HepG2 (cell line): ENCODE results near the gene CORO1C. TPM values are rescaled to one million over a fixed set of nuclear protein-coding genes. Genes with fewer than 3 reads are reported as not detected.

Experiments
- ATAC-seq: fragments of 200-7000 bp; cut with Tn5 transposase; 3 replicates; pipeline ENCODE4 v1.9.1; 2020; ENCODE audit warnings: mild to moderate bottlenecking, moderate library complexity
- BruUV-seq: library from RNA; stranded (reverse); fragments of 400-500 nt; replicated peaks from 2 replicates; lab custom pipeline; 2021; lab: Mats Ljungman, UMichigan
- CTCF ChIA-PET: fragments of 300-600 bp; formaldehyde crosslinking; extraction: SDS; loops from one replicate; lab custom pipeline; 2021; ENCODE audit warnings: low total read pairs, inconsistent platforms, low intra/inter-chr PET ratio; lab: Yijun Ruan, JAX
- POLR2A ChIA-PET: fragments of 350-600 bp; sonication (Branson Sonifier 250); formaldehyde crosslinking; loops from one replicate; lab custom pipeline; 2020; ENCODE audit warnings: antibody characterized with exemption, inconsistent platforms; lab: Yijun Ruan, JAX
- DNase-seq: peaks from one replicate; pipeline ENCODE4 v3.0.0-alpha.2; 2015; ENCODE audit warnings: low spot score
- FAIRE-seq: peaks from 3 replicates; lab custom pipeline; 2011; peaks lifted over from hg19 to GRCh38; lab: Jason Lieb, UNC
- H2AFZ ChIP-seq: one replicate; pipeline ENCODE4 v1.6.1; 2011; ENCODE audit warnings: low read length, inconsistent platforms
- H3K27ac ChIP-seq: fragments of 300-600 bp; 3 replicates; pipeline ENCODE4 v1.8.0; 2011; ENCODE audit warnings: mixed run types, mild to moderate bottlenecking, mixed read lengths, low read length, inconsistent platforms; ENCODE audit not compliant: insufficient read depth; ENCODE audit errors: extremely low read length
- H3K27me3 ChIP-seq, 2 experiments: fragments of 200-600 bp in 1 of 2; 2 replicates in 1 of 2; 3 replicates in 1 of 2; pipeline versions ENCODE4 v1.6.0 to v1.8.0; 2011; ENCODE audit warnings: low read length in 2 of 2, mild to moderate bottlenecking in 2 of 2, moderate library complexity in 2 of 2, inconsistent platforms in 1 of 2; ENCODE audit not compliant: insufficient read depth in 2 of 2, control insufficient read depth in 1 of 2
- H3K36me3 ChIP-seq, 2 experiments: fragments of 200-600 bp in 1 of 2; replicated peaks in 1 of 2; 2 replicates in 1 of 2; 3 replicates in 1 of 2; pipeline versions ENCODE4 v1.5.1 to v1.8.0; 2011; ENCODE audit warnings: low read length in 2 of 2, inconsistent platforms in 1 of 2; ENCODE audit not compliant: insufficient read depth in 2 of 2, control insufficient read depth in 1 of 2
- H3K4me1 ChIP-seq: 2 replicates; pipeline ENCODE4 v1.5.1; 2012; ENCODE audit warnings: low read length, inconsistent platforms; ENCODE audit not compliant: insufficient read depth
- H3K4me2 ChIP-seq: 2 replicates; pipeline ENCODE4 v1.6.0; 2011; ENCODE audit warnings: low read depth, low read length, inconsistent platforms
- H3K4me3 ChIP-seq, 3 experiments: fragments of 200-600 bp in 1 of 3; sonication (generic), shearing (Covaris generic) in 1 of 3; replicated peaks in 1 of 3; 2 replicates each; pipeline ENCODE4 v1.5.1; 2011 to 2016; ENCODE audit warnings: low read length in 3 of 3, inconsistent platforms in 2 of 3, low read depth in 2 of 3, mild to moderate bottlenecking in 2 of 3, control low read depth in 1 of 3, mixed read lengths in 1 of 3; ENCODE audit not compliant: insufficient read depth in 1 of 3
- H3K79me2 ChIP-seq: one replicate; pipeline ENCODE4 v1.6.1; 2011; ENCODE audit warnings: low read length, inconsistent platforms; ENCODE audit not compliant: insufficient read depth
- H3K9ac ChIP-seq: 2 replicates; pipeline ENCODE4 v1.6.0; 2011; ENCODE audit warnings: mild to moderate bottlenecking, low read depth, low read length, inconsistent platforms; ENCODE audit not compliant: insufficient read depth
- H3K9me3 ChIP-seq: 2 replicates; pipeline ENCODE4 v1.5.1; 2012; ENCODE audit warnings: mild to moderate bottlenecking, low read length
- H4K20me1 ChIP-seq: 2 replicates; pipeline ENCODE4 v1.6.0; 2011; ENCODE audit warnings: inconsistent platforms, mild to moderate bottlenecking, low read length, moderate library complexity; ENCODE audit not compliant: insufficient read depth
- HNF4A ChIP-seq: sonication (generic); formaldehyde crosslinking; IDR thresholded peaks from 2 replicates; pipeline ENCODE4 v1.4.0; 2020; ENCODE audit warnings: missing genetic modification reagents
- HNF4G ChIP-seq, 2 experiments: sonication (generic) in 1 of 2; formaldehyde crosslinking in 1 of 2; IDR thresholded peaks; 2 replicates each; pipeline versions ENCODE4 v1.4.0 to v1.6.1; 2011 to 2020; ENCODE audit warnings: borderline replicate concordance in 2 of 2, low read depth in 2 of 2, mild to moderate bottlenecking in 2 of 2, low read length in 1 of 2, missing genetic modification reagents in 1 of 2, moderate library complexity in 1 of 2
- MIXL1 ChIP-seq: IDR thresholded peaks from 2 replicates; pipeline ENCODE4 v1.6.1; 2016
- REST ChIP-seq, 2 experiments: IDR thresholded peaks; 2 replicates each; pipeline ENCODE4 v1.6.1; 2011 to 2012; ENCODE audit warnings: low read length in 2 of 2, borderline replicate concordance in 1 of 2, low read depth in 1 of 2, mild to moderate bottlenecking in 1 of 2, moderate library complexity in 1 of 2
- ZNF710 ChIP-seq: sonication (generic); formaldehyde crosslinking; IDR thresholded peaks from 2 replicates; pipeline ENCODE4 v1.5.0; 2020; ENCODE audit warnings: mild to moderate bottlenecking, missing genetic modification reagents, borderline replicate concordance
- ZNF768 ChIP-seq: sonication (generic); formaldehyde crosslinking; IDR thresholded peaks from 2 replicates; pipeline ENCODE4 v1.4.0; 2020; ENCODE audit warnings: missing genetic modification reagents
- ZNF784 ChIP-seq: sonication (generic); formaldehyde crosslinking; IDR thresholded peaks from 2 replicates; pipeline ENCODE4 v1.5.1; 2020; ENCODE audit warnings: missing genetic modification reagents, mild to moderate bottlenecking, borderline replicate concordance
- WGBS: methylation state at CpG from one replicate; pipeline ENCODE4 v1.1.6; 2017; ENCODE audit warnings: low lambda C conversion rate; 5-methylcytosine and 5-hydroxymethylcytosine counted together
- in situ Hi-C: cut with HindIII; loops from 2 replicates; pipeline ENCODE4 v1.10.0; 2017; ENCODE audit warnings: low pct_unique_long_range_greater_than_20kb; ENCODE audit not compliant: extremely low pct_ligation_motif_present
- intact Hi-C: fragments of 100-400 bp; cut with micrococcal nuclease; formaldehyde crosslinking; loops from one replicate; pipeline ENCODE4 v1.10.0; 2022; ENCODE audit not compliant: unreplicated experiment
- polyA plus RNA-seq, 8 experiments: library from polyadenylated mRNA; depleted of rRNA in 3 of 8; stranded (reverse) in 7 of 8; unstranded in 1 of 8; fragments of >200 nt; fragmentation: Illumina TruSeq in 4 of 8; extraction: Trizol in 4 of 8; gene quantifications; 2 replicates each; pipeline versions ENCODE4 v1.2.1 to v1.2.3, GENCODE V29; 2011 to 2016; ENCODE audit warnings: low read depth in 4 of 8, missing spikeins in 1 of 8, mixed read lengths in 1 of 8; ENCODE audit not compliant: insufficient read depth in 1 of 8
- total RNA-seq, 5 experiments: library from RNA; depleted of rRNA; stranded (reverse); fragments of >200 nt; fragmentation: Illumina TruSeq; extraction: Trizol; gene quantifications; 2 replicates each; pipeline ENCODE4 v1.2.3, GENCODE V29; 2016; ENCODE audit warnings: low read depth in 1 of 5

Gene CORO1C
- total and polyA plus RNA-seq, 2 of the 13 experiments (the other 11 are each of a cell fraction or from before 2014, with no cell fraction given) = 73.7 to 131 TPM

GRCh38 chr12:108752387-108752786 is 21.1 kb upstream of the CORO1C start:
- no peak for FAIRE-seq
- Histone ChIP-seq H2AFZ (no peak overlapping the region), H3K4me1 (peaks cover 31% of the 10 kb centered on the region), H3K9ac (no peak overlapping the region), H3K27ac (no peak overlapping the region), H4K20me1 (no peaks in the 10 kb centered on the region), H3K79me2 (no peaks in the 10 kb centered on the region), H3K4me3 (no peak overlapping the region), H3K27me3 (no peaks in the 10 kb centered on the region), H3K4me2 (no peak overlapping the region), H3K36me3 (no peaks in the 10 kb centered on the region), H3K9me3 (no peaks in the 10 kb centered on the region)
- ChIA-PET CTCF (no interaction called here), POLR2A (no interaction called here)
- intact Hi-C loops (no loop called here), in situ Hi-C loops (no loop called here)
- 82% methylated on average over 1 of the region's 1 CpG for WGBS
- TF ChIP-seq HNF4A (CRISPR knock-in tag) (peak; percentile 55), ZNF784 (CRISPR knock-in tag) (no peak), ZNF768 (peak; percentile 84; the same call in 1 of the 2 replicates), MIXL1 (CRISPR knock-in tag) (peak; percentile 42; the same call in 1 of the 2 replicates), ZNF710 (CRISPR knock-in tag) (no peak), HNF4G (IDR thresholded peaks at IDR 0.05; ENCODE audit: borderline replicate concordance, low read depth, low read length) (0 out of 2 replicates have a peak, but pooled peaks have one; percentile 29), HNF4G (CRISPR knock-in tag; IDR thresholded peaks at IDR 0.05; ENCODE audit: borderline replicate concordance, low read depth) (no peak), REST (IDR thresholded peaks at IDR 0.05; ENCODE audit: borderline replicate concordance in 1 of 2, low read depth in 1 of 2, low read length in 2 of 2) (no peak)
- no peak for ATAC-seq
- DNase-seq = no peak
- no TSS peak for BruUV-seq
